Muscle layer of colon (tissue), 2 donors: ENCODE data around the gene GIGYF2.

Experiments
- H3K27ac ChIP-seq: one replicate; pipeline ENCODE4 v1.7.0; 2013; ENCODE audit warnings: low read depth, mild to moderate bottlenecking, low read length, moderate library complexity
- H3K27me3 ChIP-seq, 2 donors: one replicate each; pipeline ENCODE4 v1.7.0; 2013; ENCODE audit warnings: low read length in 2 of 2, mild to moderate bottlenecking in 2 of 2; ENCODE audit not compliant: insufficient read depth in 2 of 2, control insufficient read depth in 1 of 2
- H3K36me3 ChIP-seq: one replicate; pipeline ENCODE4 v1.7.0; 2013; ENCODE audit warnings: mild to moderate bottlenecking, low read length; ENCODE audit not compliant: insufficient read depth
- H3K4me1 ChIP-seq: one replicate; pipeline ENCODE4 v1.7.0; 2013; ENCODE audit warnings: mild to moderate bottlenecking, low read length; ENCODE audit not compliant: insufficient read depth
- H3K4me3 ChIP-seq, 2 donors: one replicate each; pipeline ENCODE4 v1.7.0; 2013; ENCODE audit warnings: low read length in 2 of 2, low read depth in 1 of 2, mild to moderate bottlenecking in 1 of 2, moderate library complexity in 1 of 2
- H3K9ac ChIP-seq: one replicate; pipeline ENCODE4 v1.7.0; 2013; ENCODE audit warnings: low read length
- H3K9me3 ChIP-seq: one replicate; pipeline ENCODE4 v1.7.0; 2013; ENCODE audit warnings: mild to moderate bottlenecking, low read length
- donor health status: abdominal sarcoma.
- donor health status: Adenocarcinoma of cecum.

GIGYF2 gene

GRCh38 chr2:232721882-232722281, 24.8 kb downstream of the GIGYF2 start:
- Histone ChIP-seq H3K36me3 (peaks cover 13% of the 10 kb centered on the region), H3K9me3 (no peaks in the 10 kb centered on the region), H3K27ac (no peak overlapping the region)

GRCh38 chr2:232723027-232723426, 25.9 kb downstream of the GIGYF2 start:
- Histone ChIP-seq H3K36me3 (peaks cover 13% of the 10 kb centered on the region), H3K9ac (no peak overlapping the region), H3K27me3 (no peaks in the 10 kb centered on the region), H3K4me1 (no peaks in the 10 kb centered on the region), H3K27ac (no peak overlapping the region), H3K4me3 (no peak overlapping the region), H3K9me3 (no peaks in the 10 kb centered on the region)

More at GRCh38 chr2:232721882-232722281, 24.8 kb downstream of the GIGYF2 start:
- no peaks in the 10 kb centered on the region for H3K27me3 ChIP-seq
- H3K9ac ChIP-seq: no peak overlapping the region
- H3K4me1 ChIP-seq: no peaks in the 10 kb centered on the region
- H3K4me3 ChIP-seq: no peak overlapping the region

- Histone ChIP-seq H3K27ac (no peak overlapping the region), H3K4me1 (peaks cover 12% of the 10 kb centered on the region), H3K9ac (no peak overlapping the region), H3K4me3 (no peak overlapping the region), H3K9me3 (no peaks in the 10 kb centered on the region), H3K36me3 (peaks cover 18% of the 10 kb centered on the region), H3K27me3 (no peaks in the 10 kb centered on the region)
Observed at GRCh38 chr2:232728785-232729184, 31.7 kb downstream of the GIGYF2 start.

DNA sequence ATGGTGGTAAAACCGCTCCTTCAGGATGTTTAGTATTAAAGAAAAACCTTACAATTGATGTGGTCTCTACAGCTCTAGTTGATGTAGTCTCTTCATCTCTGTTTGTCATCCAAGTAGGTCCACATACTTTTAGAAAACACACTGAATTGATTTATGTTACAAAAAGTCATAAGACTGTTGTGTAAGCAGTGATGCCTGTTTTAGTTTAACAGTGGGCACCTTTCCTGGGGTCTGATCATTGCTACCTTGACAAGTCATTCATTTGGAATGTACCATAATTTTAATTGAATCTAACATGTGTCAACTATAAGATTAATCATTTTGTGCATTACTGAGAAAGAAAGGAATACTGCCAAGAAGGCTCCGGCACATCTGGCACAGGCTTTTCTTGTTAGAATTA, 34.3 kb downstream of the GIGYF2 start:
- H3K27ac ChIP-seq: no peak overlapping the region
- no peak overlapping the region for H3K9ac ChIP-seq
- H3K9me3 ChIP-seq: no peaks in the 10 kb centered on the region
- H3K4me3 ChIP-seq: no peak overlapping the region
- peaks cover 12% of the 10 kb centered on the region for H3K4me1 ChIP-seq
- H3K36me3 ChIP-seq: peaks cover 14% of the 10 kb centered on the region
- no peaks in the 10 kb centered on the region for H3K27me3 ChIP-seq

DNA sequence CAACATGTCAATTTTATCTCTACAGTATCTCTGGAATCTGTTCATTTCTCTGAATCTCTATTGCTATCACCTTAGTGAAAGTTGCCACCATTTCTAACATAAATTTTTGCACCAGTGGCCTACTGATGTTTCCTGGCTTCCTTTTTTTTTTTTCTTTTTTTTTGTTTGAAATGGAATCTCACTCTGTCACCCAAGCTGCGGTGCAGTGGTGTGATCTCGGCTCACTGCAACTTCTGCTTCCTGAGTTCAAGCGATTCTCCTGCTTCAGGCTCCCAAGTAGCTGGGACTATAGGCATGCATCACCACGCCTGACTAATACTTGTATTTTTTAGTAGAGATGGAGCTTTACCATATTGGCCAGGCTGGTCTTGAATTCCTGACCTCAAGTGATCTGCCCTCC, 44.2 kb downstream of the GIGYF2 start:
- no peak overlapping the region for H3K4me3 ChIP-seq
- peaks cover 7% of the 10 kb centered on the region for H3K36me3 ChIP-seq
- H3K9ac ChIP-seq: no peak overlapping the region
- H3K4me1 ChIP-seq: no peaks in the 10 kb centered on the region
- H3K27me3 ChIP-seq: no peaks in the 10 kb centered on the region
- no peak overlapping the region for H3K27ac ChIP-seq
- H3K9me3 ChIP-seq: no peaks in the 10 kb centered on the region

- Histone ChIP-seq H3K9ac (no peak overlapping the region), H3K27me3 (no peaks in the 10 kb centered on the region), H3K4me3 (no peak overlapping the region), H3K4me1 (no peaks in the 10 kb centered on the region), H3K9me3 (no peaks in the 10 kb centered on the region), H3K27ac (no peak overlapping the region), H3K36me3 (peaks cover 7% of the 10 kb centered on the region)
Observed at GRCh38 chr2:232741972-232742371, 44.8 kb downstream of the GIGYF2 start.

DNA sequence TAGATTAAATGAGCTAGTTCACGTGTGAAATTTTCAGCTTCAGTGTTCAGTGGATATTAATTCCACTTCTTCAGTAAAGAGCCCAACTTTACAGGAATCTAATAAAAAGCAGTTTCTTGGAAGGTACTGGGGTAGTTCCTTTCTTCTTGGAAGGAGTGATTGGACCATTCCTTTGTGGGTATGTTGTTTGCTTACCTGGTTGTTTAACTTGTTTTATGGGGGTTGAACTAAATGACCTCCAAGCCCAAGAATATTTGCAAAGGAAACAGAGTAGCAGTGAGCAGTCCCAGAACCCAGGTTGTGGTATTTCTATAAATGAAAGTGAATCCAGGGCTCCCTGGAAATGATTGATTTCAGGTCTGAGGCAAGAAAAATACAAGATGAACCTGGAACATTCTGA, 47.8 kb downstream of the GIGYF2 start:
- H3K27ac ChIP-seq: no peak overlapping the region
- no peak overlapping the region for H3K4me3 ChIP-seq
- H3K4me1 ChIP-seq: no peaks in the 10 kb centered on the region
- H3K9ac ChIP-seq: no peak overlapping the region
- H3K9me3 ChIP-seq: no peaks in the 10 kb centered on the region
- no peaks in the 10 kb centered on the region for H3K27me3 ChIP-seq
- H3K36me3 ChIP-seq: peaks cover 35% of the 10 kb centered on the region

- no peak overlapping the region for H3K9ac ChIP-seq
- H3K4me1 ChIP-seq: no peaks in the 10 kb centered on the region
- H3K27me3 ChIP-seq: no peaks in the 10 kb centered on the region
- H3K36me3 ChIP-seq: peaks cover 53% of the 10 kb centered on the region
- no peak overlapping the region for H3K27ac ChIP-seq
- H3K4me3 ChIP-seq: no peak overlapping the region
- no peaks in the 10 kb centered on the region for H3K9me3 ChIP-seq
Observed at GRCh38 chr2:232748038-232748437, 50.9 kb downstream of the GIGYF2 start.

- H3K27me3 ChIP-seq: no peaks in the 10 kb centered on the region
- peaks cover 53% of the 10 kb centered on the region for H3K36me3 ChIP-seq
- no peak overlapping the region for H3K9ac ChIP-seq
- H3K27ac ChIP-seq: no peak overlapping the region
- no peaks in the 10 kb centered on the region for H3K4me1 ChIP-seq
- H3K4me3 ChIP-seq: no peak overlapping the region
- H3K9me3 ChIP-seq: no peaks in the 10 kb centered on the region
Observed at GRCh38 chr2:232749331-232749730, 52.2 kb downstream of the GIGYF2 start.

DNA sequence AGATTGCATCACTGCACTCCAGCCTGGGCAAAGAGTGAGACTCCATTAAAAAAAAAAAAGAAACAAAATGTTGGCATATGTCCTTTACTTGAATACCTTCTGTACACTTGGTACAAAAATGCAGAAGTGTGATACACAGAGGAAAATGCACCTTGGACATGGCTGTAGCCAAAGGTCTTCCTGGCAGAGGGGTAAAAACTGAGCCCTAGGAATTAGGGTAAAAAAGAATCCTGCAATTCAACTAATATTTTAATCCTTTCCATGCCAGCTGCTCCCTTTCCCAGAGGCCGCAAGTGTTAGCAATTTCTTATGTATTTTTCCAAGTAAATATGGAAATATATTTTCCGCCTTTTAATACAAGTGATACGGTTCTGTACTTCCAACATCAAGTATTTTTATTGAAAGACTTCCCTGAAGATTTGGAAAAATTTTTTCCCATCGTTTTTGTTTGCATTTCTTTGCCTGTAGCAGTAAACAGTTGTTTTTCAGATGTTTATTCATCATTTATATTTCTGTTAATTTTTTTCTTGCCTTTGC, 53.1 kb downstream of the GIGYF2 start:
- no peak overlapping the region for H3K4me3 ChIP-seq
- H3K36me3 ChIP-seq: peaks cover 53% of the 10 kb centered on the region
- H3K4me1 ChIP-seq: no peaks in the 10 kb centered on the region
- no peak overlapping the region for H3K9ac ChIP-seq
- no peaks in the 10 kb centered on the region for H3K9me3 ChIP-seq
- H3K27ac ChIP-seq: no peak overlapping the region
- no peaks in the 10 kb centered on the region for H3K27me3 ChIP-seq

DNA sequence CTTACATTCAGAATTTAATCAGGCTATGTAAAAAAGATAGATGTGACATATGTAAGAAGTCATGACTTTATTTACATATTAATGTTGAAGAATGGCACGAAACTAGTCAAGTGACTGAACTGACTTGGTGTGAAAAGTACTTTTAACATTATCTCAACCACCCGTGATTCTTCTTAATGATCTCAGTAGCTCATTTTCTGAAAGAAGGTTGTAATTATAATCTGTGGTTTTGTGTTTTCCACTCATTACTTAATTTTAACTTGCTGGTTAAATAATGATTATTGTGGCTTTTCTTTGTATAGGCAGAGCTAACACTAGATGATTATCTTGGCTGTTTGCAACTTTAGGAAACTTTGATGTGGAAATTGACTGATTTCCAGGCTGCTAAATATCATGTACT, 60.8 kb downstream of the GIGYF2 start:
- Histone ChIP-seq H3K9me3 (no peaks in the 10 kb centered on the region), H3K27me3 (no peaks in the 10 kb centered on the region), H3K27ac (no peak overlapping the region), H3K4me3 (no peak overlapping the region), H3K9ac (no peak overlapping the region), H3K4me1 (no peaks in the 10 kb centered on the region), H3K36me3 (peaks cover 14% of the 10 kb centered on the region)

GRCh38 chr2:232761301-232761907, 64.3 kb downstream of the GIGYF2 start:
- Histone ChIP-seq H3K27me3 (no peaks in the 10 kb centered on the region), H3K27ac (no peak overlapping the region), H3K9ac (no peak overlapping the region), H3K36me3 (peaks cover 33% of the 10 kb centered on the region), H3K4me1 (no peaks in the 10 kb centered on the region), H3K9me3 (no peaks in the 10 kb centered on the region), H3K4me3 (no peak overlapping the region)
